ENCODE results near the gene EDAR.

The EDAR gene

DNA sequence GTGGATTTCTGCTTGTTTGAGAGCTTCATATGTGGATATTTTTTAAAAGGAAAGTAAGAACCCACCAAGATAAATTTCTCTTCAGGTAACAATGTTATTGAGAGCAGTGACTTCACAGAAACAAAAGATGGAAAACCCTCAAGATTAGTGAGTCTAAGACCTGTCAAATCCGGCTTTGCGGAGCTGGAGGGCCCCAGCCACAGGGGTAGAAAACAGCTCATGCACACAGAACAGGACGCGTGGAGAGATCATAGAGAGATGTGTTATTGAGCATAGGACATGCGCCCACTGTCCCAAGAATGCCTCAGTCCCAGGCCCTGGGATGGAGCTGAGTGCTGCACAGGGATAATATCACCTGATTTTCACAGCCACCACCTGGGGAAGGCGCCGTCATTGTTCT, 21.3 kb downstream of the EDAR start:
- DNase-seq (ENCODE audit: low read depth) = no peak

DNA sequence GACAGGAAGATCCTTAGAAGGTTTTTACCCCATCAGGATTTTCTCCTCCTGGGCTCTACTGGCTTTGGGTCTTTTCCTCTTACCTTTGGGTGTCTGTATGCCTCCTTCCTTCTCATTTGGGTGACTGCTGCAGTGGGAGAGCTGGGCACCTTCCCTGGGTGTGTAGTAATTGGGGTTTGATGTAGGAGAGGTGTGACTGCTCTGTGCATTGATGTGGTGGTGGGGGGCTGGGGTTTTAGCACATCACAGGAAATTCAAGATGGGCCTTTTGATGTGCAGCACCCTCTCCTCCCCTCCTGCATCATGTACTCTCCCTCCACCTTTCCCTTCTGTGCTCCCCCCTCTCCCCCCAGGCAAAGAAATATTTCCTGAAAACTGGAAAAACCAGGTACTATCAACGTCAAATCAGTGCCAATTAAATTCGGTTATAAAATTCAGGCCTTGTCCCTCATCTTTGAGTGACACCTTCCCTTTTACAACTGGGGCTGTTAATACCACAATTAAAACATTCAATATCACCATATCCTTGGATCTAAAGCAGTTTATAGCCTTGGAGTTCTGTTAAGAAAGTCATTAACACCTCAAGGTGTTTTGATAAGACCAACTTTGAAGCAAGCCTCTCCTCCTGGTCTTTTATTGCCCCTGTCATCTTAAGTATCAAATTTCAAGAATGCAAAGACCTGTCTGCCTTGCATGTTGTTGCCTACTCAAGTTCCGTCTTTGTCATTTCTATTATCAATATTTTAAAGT, 23.3 kb downstream of the EDAR start:
- DNase-seq (ENCODE audit: low read depth) = no peak

DNA sequence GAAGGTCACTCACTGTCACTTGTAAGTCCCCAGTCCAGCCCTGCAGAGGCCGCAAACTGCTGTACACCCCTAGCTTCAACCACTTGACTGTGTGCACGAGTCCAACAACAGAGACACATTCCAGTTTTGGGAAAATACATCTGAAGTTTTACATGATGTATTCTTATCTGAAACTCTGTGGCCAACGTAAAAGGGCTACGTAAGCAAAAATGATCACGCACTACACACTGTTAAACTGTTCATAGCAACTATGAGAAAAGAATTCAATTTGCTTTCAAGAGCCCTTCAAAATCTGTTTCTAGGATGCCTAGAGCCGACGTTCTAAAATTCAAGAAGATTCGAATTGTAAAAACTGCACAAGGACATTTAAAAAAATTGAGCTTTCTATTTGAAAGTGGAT, 26.0 kb downstream of the EDAR start:
- DNase-seq (ENCODE audit: low read depth) = no peak

DNA sequence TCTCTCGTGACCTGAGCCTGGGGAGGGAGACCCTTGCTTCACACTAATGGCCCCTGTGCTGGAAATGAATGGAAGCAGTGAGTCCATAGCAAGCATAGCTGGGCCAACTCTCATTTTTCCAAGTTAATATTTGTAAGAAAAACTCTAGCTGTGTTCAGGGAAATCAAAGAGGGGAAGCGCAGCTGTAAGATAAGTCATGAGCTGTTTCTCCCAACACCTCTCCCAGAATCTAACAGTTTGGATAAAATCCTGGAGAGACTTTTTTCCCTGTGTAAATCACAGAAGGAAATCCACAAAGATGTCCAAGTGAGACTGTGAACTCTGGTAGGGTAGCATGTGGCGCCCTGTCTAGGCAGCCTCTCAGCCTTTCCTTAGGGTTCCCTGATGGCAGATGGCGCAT, 27.2 kb downstream of the EDAR start:
- DNase-seq (ENCODE audit: low read depth) = no peak

- no peak for DNase-seq (ENCODE audit: low read depth)
Measured at GRCh38 chr2:108960006-108960405, 29.0 kb downstream of the EDAR start.

DNA sequence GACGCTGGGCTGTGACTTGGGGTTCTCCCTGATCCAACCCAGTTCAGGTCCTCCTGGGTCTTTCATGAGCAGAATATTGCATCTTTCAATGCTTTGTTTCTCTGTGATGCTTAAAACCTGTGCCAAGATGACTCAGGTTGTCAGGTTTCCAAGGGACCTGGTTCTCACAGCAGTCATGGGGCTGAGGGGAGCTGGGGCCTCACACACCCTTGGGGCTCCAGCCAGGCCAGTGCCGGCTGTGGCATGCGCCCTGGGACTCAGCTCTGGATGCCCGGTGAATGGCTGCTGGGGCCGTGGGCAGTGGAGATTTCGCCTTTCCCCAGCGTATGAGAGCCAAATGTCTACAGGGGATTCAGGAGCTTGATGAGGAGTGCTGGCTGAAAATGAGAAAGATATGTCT, 29.6 kb downstream of the EDAR start:
- DNase-seq (ENCODE audit: low read depth) = no peak

- no peak for DNase-seq (ENCODE audit: low read depth)
Measured at GRCh38 chr2:108958632-108959341, 30.2 kb downstream of the EDAR start.

DNA sequence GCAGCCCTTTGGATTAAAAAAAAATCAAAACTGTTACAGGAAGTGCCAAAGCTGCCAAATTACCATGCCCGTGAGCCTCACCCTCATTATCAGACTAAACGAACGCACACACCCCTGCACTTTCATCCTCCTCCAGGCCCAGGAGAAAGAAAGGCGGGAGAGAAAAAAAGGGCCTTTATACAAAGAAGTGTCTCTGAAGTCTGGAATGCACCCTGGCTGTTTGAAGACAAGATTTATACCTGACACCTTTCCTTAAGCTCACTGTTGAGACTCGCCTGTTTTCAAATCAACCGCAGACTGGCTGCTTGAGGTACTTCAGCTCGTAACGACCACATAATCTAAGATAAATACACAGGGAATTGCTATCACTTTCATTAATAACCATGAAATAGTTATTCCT, 31.0 kb downstream of the EDAR start:
- DNase-seq (ENCODE audit: low read depth) = no peak

DNA sequence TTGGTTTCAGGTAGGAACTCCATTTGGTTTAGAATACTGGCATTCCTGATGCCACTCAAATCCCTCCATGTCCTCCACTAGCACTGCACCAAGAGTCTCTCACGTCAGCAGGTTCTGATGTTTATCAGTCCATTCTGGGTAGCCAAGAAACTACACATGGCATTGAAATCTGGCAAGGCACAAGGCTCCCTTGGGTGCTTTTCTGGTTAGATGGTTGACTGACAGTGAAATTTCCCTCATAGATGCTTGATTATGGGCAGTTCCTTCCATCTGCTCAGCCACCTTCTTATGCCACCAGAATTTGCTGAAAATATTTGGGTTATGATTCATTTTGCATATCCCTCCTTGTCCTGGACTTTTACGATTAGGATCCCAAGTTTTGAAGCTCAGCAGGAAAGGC, 32.6 kb downstream of the EDAR start:
- no peak for DNase-seq (ENCODE audit: low read depth)

DNA sequence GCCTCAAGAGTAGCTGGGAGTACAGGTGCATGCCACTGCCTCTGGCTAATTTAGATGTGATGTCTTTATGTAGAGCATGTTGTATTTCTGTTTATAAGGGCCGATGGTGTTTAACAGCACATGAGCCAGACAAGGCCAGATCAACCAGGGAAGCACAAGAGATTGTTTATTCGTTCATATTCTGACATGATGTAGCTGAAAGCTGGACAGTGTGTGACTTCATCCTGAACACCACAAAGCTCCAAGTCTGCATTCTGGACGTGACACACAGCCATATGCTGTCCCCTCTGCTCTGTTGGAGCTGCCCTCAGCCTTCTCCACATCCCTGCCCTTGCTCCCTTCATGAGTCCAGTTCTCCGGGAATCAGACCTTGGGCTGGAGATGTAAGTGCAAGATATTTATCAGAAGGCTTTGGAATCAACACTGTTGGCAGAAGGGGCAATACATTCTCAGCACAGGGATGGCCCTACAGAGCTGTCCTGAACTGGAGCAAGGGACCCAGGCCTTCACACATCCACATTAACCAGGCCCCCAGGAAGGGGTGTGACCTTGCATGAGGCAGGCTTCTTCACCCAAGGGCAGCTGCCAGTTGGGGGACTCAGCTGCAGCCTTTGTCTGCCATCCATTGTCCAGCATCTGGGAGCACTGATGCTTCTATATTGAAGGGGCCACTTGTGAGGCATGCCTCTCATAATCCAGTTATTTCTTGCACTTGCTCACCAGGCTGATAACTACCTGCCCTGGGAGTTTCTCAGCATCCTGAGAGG, 38.5 kb downstream of the EDAR start:
- DNase-seq (ENCODE audit: low read depth) = no peak

DNA sequence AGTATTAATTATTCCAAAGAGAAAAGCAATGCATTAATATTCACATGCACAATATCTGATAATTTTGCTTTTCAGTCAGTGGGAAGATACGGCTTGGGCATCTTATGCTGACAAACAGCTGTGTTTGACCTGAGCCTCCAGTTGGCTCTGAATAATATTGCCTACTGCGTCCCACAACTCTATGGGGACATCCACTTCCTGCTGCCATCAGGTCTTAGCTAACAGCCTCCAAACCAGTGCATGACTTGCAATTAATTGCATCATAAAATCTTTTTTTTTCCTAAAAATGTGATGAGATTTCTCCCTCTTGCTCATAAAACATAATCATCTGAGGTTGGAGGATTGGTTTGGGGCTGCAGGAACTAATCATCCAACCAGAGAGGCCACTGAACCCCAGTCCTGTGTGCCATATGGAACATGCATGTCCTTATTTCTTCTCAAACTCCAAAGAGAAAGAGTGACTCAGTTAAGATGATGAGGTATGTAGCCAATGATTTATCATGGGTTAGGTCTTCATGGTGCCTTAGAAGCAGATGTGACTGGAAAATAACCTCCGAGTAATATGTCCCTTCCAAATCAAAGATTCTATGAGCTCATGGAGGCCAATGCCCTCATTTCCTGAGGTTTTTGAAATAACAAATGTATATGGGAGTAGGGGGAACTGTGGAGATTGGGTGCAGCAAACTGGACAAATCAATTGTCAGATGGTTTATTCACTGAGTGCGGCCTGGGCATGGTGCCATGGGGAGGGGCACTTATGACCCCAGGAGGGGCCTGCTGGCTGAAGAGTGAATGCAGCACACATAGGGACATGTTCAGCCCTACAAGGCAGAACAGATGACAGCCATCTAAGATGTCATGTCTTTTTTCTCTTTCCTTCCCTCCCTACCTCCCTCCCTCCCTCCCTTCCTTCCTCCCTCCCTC, 39.4 kb downstream of the EDAR start:
- no peak for DNase-seq (ENCODE audit: low read depth)

DNA sequence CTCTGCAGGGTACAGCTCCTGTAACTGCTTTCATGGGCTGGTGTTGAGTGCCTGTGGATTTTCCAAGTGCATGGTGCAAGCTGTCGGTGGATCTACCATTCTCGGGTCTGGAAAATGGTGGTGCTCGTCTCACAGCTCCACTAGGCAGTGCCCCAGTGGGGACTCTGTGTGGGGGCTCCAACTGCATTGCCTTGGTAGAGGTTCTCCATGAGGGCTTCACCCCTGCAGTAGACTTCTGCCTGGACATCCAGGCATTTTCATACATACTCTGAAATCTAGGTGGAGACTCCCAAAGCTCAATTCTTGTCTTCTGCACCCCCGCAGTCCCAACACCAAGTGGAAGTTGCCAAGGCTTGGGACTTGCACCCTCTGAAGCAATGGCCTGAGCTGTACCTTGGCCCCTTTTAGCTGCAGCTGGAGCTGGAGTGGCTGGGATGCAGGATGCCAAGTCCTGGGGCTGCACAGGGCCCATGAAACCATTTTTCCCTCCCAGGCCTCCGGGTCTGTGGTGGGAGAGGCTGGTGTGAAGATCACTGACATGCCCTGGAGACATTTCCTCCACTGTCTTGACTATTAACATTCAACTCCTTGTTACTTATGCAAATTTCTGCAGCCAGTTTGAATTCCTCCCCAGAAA, 41.6 kb downstream of the EDAR start:
- no peak for DNase-seq (ENCODE audit: low read depth)

- DNase-seq (ENCODE audit: low read depth) = no peak
Measured at GRCh38 chr2:108946442-108946841, 42.6 kb downstream of the EDAR start.

- no peak for DNase-seq (ENCODE audit: low read depth)
Measured at GRCh38 chr2:108945969-108946368, 43.1 kb downstream of the EDAR start.

DNA sequence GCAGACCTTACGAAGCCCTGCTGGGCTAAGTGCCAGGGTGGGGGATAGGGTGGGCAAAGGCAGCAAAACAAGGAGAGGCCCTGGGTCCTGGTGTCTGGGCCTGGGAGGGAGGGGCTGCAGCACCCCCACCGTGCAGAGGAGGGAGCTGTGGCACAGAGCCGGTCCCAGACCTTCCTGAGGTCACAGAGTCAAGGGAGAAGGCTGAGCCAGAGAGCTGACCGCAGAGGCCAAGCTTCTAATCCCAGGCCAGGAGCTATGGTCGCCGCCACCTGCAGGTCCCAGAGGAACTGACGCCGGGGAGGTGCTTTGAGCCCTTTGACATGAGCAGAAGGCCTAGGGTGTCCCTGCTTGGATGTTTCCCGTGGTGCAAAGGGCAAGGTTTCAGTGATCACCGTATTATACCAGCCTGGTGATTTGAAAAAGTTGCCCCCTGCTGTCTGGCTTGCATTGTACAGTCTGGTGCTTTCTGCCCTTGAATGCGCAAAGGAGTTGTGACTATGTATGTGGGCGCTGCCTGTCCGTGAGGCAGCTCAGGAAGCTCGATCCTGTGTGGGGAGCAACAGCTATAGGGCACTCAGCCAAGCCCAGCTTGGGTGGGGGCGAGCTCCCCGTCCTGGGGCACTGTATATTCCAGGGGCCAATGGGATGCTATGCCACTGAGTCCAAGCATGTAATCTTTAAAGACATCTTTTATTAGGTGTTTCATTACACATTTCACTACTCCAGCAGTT, 44.3 kb downstream of the EDAR start:
- DNase-seq (ENCODE audit: low read depth) = no peak

DNA sequence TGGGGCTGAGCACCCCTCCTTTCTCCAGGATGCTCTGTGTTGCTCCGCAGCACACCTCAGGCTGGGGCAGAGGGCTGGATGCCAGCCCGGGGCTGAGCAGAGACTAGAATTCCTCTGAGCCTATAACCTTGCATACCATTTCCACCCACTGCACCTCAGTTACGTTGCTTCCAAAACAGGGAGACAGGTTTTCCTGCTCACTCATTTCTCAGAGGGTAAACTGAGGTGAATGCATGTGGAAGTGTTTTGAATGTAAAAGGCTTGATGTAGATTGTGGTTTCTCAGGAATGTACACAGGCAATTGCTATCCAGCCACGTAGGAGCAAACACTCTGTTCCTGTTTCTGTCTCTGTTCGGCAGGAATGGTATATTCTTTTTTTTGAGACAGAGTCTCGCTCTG, 45.3 kb downstream of the EDAR start:
- no peak for DNase-seq (ENCODE audit: low read depth)

DNA sequence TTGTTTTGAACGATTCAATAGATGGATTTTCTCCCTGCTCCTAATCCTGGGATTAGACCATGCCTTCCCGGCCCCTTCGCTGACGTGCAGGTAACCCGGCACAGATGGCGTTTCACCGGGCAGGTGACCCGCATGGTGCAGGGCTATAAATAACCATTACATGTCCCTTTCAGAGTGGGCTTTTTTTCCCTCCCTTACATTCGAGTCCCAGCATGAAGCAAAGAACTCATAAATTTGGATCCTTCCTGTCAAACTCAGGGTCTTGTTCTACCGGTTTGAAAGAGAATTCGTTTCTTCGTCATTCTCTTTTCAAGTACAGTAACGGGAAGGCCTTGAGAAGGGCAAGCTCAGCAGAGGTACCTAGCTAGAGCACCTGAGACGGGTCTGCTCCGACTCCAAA, 46.1 kb downstream of the EDAR start:
- no peak for DNase-seq (ENCODE audit: low read depth)

- no peak for DNase-seq (ENCODE audit: low read depth)
Measured at GRCh38 chr2:108942231-108942825, 46.7 kb downstream of the EDAR start.

DNA sequence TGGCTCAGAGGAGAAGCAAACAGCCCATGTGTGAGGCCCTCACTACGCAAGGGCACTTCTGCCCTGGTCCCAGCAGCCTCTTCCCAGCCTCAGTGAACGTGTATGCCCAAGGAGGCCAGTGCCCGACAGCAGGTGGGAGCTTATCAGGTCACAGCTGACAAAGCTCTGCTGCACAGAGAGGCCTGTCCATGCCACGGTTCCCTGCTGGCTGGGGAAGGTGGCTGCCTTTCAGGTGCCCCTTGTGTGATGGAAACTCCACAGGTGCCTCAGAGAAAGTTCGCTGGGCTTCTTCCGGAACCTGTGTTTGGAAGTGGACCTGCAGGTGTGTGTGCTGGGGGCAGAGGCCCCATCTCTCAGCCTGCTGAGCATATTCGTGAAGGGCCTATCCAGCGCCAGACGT, 47.3 kb downstream of the EDAR start:
- DNase-seq (ENCODE audit: low read depth) = no peak

- DNase-seq (ENCODE audit: low read depth) = no peak
Measured at GRCh38 chr2:108941161-108941665, 47.8 kb downstream of the EDAR start.
